ENCODE results near the gene EVL. TPM values are rescaled to one million over a fixed set of nuclear protein-coding genes. Genes with fewer than 3 reads are reported as not detected.

Gene EVL
- total and polyA plus RNA-seq, 2 of the 8 experiments (the other 6 are each of a cell fraction or from before 2014, with no cell fraction given): 30.7 to 64.6 TPM

GRCh38 chr14:100041271-100041670 lies 24.0 kb upstream of the EVL start:
- H2BK15ac ChIP-seq (ENCODE audit: low read length): no peak overlapping the region
- H3K4ac ChIP-seq (replicated peaks; ENCODE audit: insufficient read length, low read depth, low read length): no peak overlapping the region
- H3K79me1 ChIP-seq (ENCODE audit: low read depth, low read length): no peaks in the 10 kb centered on the region
- no peak overlapping the region for H3K4me3 ChIP-seq (ENCODE audit: extremely low read depth in 1 of 4, insufficient read depth in 2 of 4, low read depth in 3 of 4, low read length in 4 of 4)
- no peaks in the 10 kb centered on the region for H3K79me2 ChIP-seq (ENCODE audit: control insufficient read depth in 1 of 2, insufficient read depth in 2 of 2, low read length in 2 of 2)
- FAIRE-seq (no peak), DNase-seq (ENCODE audit: low read depth in 1 of 2, low spot score in 2 of 2) (no peak)
- H2BK120ac ChIP-seq (replicated peaks; ENCODE audit: low read depth, low read length): no peak overlapping the region
- CTCF ChIA-PET (ENCODE audit: partially characterized antibody): interaction anchor here (0.8 to 1.8 kb wide), 2 partner anchors 9 to 67 kb away, joined by 4 to 7 read pairs; no protein-coding TSS in a partner anchor
- H3K14ac ChIP-seq (ENCODE audit: insufficient read length): no peak overlapping the region
- no peak overlapping the region for H3K18ac ChIP-seq (ENCODE audit: extremely low read depth, low read length)
- no peak overlapping the region for H2BK5ac ChIP-seq (ENCODE audit: low read depth, low read length)
- no peak overlapping the region for H4K8ac ChIP-seq (ENCODE audit: extremely low read depth, insufficient read depth, low read length)
- H4K91ac ChIP-seq (replicated peaks; ENCODE audit: insufficient read length, low read length): no peak overlapping the region
- H3K23me2 ChIP-seq (ENCODE audit: low read depth, low read length): no peaks in the 10 kb centered on the region
- WGBS, 2 experiments (ENCODE audit: extremely low coverage in 1 of 2, insufficient coverage in 1 of 2, insufficient read length in 1 of 2, insufficient replicate concordance in 2 of 2, low coverage in 1 of 2, low lambda C conversion rate in 2 of 2, missing lambda C conversion rate in 1 of 2): 89% methylated on average over 2 of the region's 2 CpGs; no CpG with 5 or more reads in 1 of the 2 experiments
- no peaks in the 10 kb centered on the region for H3K27me3 ChIP-seq (replicated peaks in 1 of 4; ENCODE audit: control insufficient read depth in 3 of 4, extremely low read depth in 1 of 4, insufficient read depth in 3 of 4, low read length in 3 of 4)
- no peaks in the 10 kb centered on the region; a peak in 1 of 7 replicates for H3K4me1 ChIP-seq (replicated peaks in 1 of 4; ENCODE audit: control insufficient read depth in 3 of 4, insufficient read depth in 4 of 4, low read length in 3 of 4)
- H2AFZ ChIP-seq (ENCODE audit: low read length): no peak overlapping the region
- H3K4me2 ChIP-seq (ENCODE audit: insufficient read depth in 1 of 2, low read depth in 2 of 2, low read length in 2 of 2): no peak overlapping the region
- no peak overlapping the region for H2BK12ac ChIP-seq (ENCODE audit: low read depth, low read length)
- H3K36me3 ChIP-seq (ENCODE audit: control insufficient read depth in 2 of 4, insufficient read depth in 4 of 4, low read length in 3 of 4): no peaks in the 10 kb centered on the region
- POLR2A ChIA-PET (ENCODE audit: partially characterized antibody): no interaction called here
- no peak overlapping the region for H3K27ac ChIP-seq (ENCODE audit: low read depth, low read length)
- no peak overlapping the region for H3K23ac ChIP-seq (ENCODE audit: insufficient read length)
- H3K9ac ChIP-seq (replicated peaks in 1 of 4; ENCODE audit: extremely low read depth in 1 of 4, low read depth in 3 of 4, low read length in 3 of 4): no peak overlapping the region
- H4K5ac ChIP-seq (ENCODE audit: insufficient read length, low read depth, low read length): no peak overlapping the region
- H2BK20ac ChIP-seq (ENCODE audit: low read length): no peak overlapping the region
- H4K20me1 ChIP-seq (replicated peaks in 1 of 2; ENCODE audit: control insufficient read depth in 1 of 2, insufficient read depth in 2 of 2, low read length in 2 of 2): peaks cover 0 to 6% of the 10 kb centered on the region in 2 experiments
- no peaks in the 10 kb centered on the region for H3K9me3 ChIP-seq (ENCODE audit: insufficient read depth in 2 of 2, low read depth in 1 of 2, low read length in 1 of 2)
- no peak overlapping the region for H3K56ac ChIP-seq (replicated peaks; ENCODE audit: insufficient read length, low read depth, low read length)
- no peak overlapping the region for H2AK5ac ChIP-seq (ENCODE audit: low read depth, low read length)
- no peak for TF ChIP-seq RXRA (IDR thresholded peaks at IDR 0.05; ENCODE audit: insufficient read depth, low read depth, low read length)
- no peak for TF ChIP-seq SUZ12 (IDR thresholded peaks at IDR 0.05; ENCODE audit: low read length)
- TF ChIP-seq, protein P1, sequence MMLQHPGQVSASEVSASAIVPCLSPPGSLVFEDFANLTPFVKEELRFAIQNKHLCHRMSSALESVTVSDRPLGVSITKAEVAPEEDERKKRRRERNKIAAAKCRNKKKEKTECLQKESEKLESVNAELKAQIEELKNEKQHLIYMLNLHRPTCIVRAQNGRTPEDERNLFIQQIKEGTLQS (IDR thresholded peaks at IDR 0.05; ENCODE audit: insufficient read depth, low read depth, low read length): no peak
- no peak for TF ChIP-seq USF2 (IDR thresholded peaks at IDR 0.05; ENCODE audit: low read length)
- TF ChIP-seq CREB1 (IDR thresholded peaks at IDR 0.05): no peak
- TF ChIP-seq TBP (IDR thresholded peaks at IDR 0.05; ENCODE audit: low read depth, low read length): no peak
- TF ChIP-seq HDAC2 (IDR thresholded peaks at IDR 0.05; ENCODE audit: borderline replicate concordance in 1 of 2, low read depth in 2 of 2, low read length in 2 of 2): no peak
- no peak for TF ChIP-seq PHF8 (conservative IDR thresholded peaks at IDR 0.05; ENCODE audit: low read depth, low read length)
- TF ChIP-seq TAF7 (optimal IDR thresholded peaks at IDR 0.05; ENCODE audit: borderline replicate concordance, low read depth, low read length): no peak
- no peak for TF ChIP-seq POLR2A (IDR thresholded peaks at IDR 0.05; ENCODE audit: control extremely low read depth in 1 of 2, low read depth in 2 of 2, low read length in 2 of 2)
- TF ChIP-seq CBX5 (IDR thresholded peaks at IDR 0.05; ENCODE audit: low read depth, low read length): no peak
- no peak for TF ChIP-seq YY1 (IDR thresholded peaks at IDR 0.05; ENCODE audit: low read depth, low read length)
- no peak for TF ChIP-seq TEAD4 (IDR thresholded peaks at IDR 0.05; ENCODE audit: low read depth, low read length)

Measured in H1 (cell line).